Spleen (tissue), 11 donors: Measurements from ENCODE around the gene MEIS2. TPM values are rescaled to one million over a fixed set of nuclear protein-coding genes. Genes with fewer than 3 reads are reported as not detected.

Experiments used
- DNase-seq: peaks from one replicate; pipeline ENCODE4 v3.0.0-alpha.2; 2020
- H3K27ac ChIP-seq, 8 donors: fragments of 200-600 bp; sonication (generic) in 7 of 8; 1 replicate in 4 of 8; 2 replicates in 4 of 8; pipeline versions ENCODE4 v1.5.0 to v1.8.0; 2016 to 2021; ENCODE audit warnings: inconsistent platforms in 4 of 8, mild to moderate bottlenecking in 4 of 8, moderate library complexity in 1 of 8
- H3K27me3 ChIP-seq, 7 donors: fragments of 200-600 bp; sonication (generic) in 6 of 7; replicated peaks in 1 of 7; 1 replicate in 4 of 7; 2 replicates in 3 of 7; pipeline versions ENCODE4 v1.5.0 to v1.8.0; 2016 to 2021; ENCODE audit warnings: inconsistent platforms in 3 of 7, mild to moderate bottlenecking in 1 of 7
- H3K36me3 ChIP-seq, 6 donors: fragments of 200-600 bp; sonication (generic) in 5 of 6; 1 replicate in 4 of 6; 2 replicates in 2 of 6; pipeline versions ENCODE4 v1.5.0 to v1.8.0; 2016 to 2021; ENCODE audit warnings: inconsistent platforms in 2 of 6
- H3K4me1 ChIP-seq, 6 donors: fragments of 200-600 bp; sonication (generic) in 5 of 6; 1 replicate in 3 of 6; 2 replicates in 3 of 6; pipeline versions ENCODE4 v1.5.0 to v1.8.0; 2016 to 2021; ENCODE audit warnings: inconsistent platforms in 3 of 6
- H3K4me3 ChIP-seq, 8 donors: fragments of 200-600 bp; sonication (generic) in 7 of 8; 1 replicate in 4 of 8; 2 replicates in 4 of 8; pipeline versions ENCODE4 v1.5.0 to v1.8.0; 2016 to 2021; ENCODE audit warnings: inconsistent platforms in 4 of 8, mild to moderate bottlenecking in 4 of 8, moderate library complexity in 2 of 8
- H3K9me3 ChIP-seq, 8 donors: fragments of 200-600 bp; sonication (generic) in 7 of 8; 1 replicate in 4 of 8; 2 replicates in 4 of 8; pipeline versions ENCODE4 v1.5.0 to v1.8.0; 2016 to 2021; ENCODE audit warnings: inconsistent platforms in 4 of 8
- CTCF ChIP-seq, 11 experiments: fragments of 200-600 bp in 7 of 11; fragments of 450-650 bp in 4 of 11; sonication (generic) in 4 of 11; IDR thresholded peaks in 8 of 11; conservative IDR thresholded peaks in 3 of 11; 1 replicate in 7 of 11; 2 replicates in 4 of 11; pipeline versions ENCODE4 v1.4.0 to v1.8.0; 2016 to 2021; ENCODE audit warnings: antibody characterized with exemption in 11 of 11, inconsistent platforms in 4 of 11, mild to moderate bottlenecking in 1 of 11
- POLR2A ChIP-seq, 3 donors: fragments of 450-650 bp; IDR thresholded peaks; one replicate each; pipeline ENCODE4 v1.5.1; 2017; ENCODE audit warnings: antibody characterized with exemption in 3 of 3, mild to moderate bottlenecking in 1 of 3
- POLR2AphosphoS5 ChIP-seq, 3 donors: sonication (generic); formaldehyde crosslinking; IDR thresholded peaks; one replicate each; pipeline ENCODE4 v1.5.1; 2017; ENCODE audit warnings: antibody characterized with exemption in 3 of 3
- WGBS, 5 donors: extraction: QIAGEN DNeasy Blood & Tissue Kit in 3 of 5; methylation state at CpG; one replicate each; pipeline versions ENCODE4 v1.1.5 to v1.1.7; 2013 to 2018; 5-methylcytosine and 5-hydroxymethylcytosine counted together
- intact Hi-C: fragments of 100-400 bp; cut with DNase I; formaldehyde crosslinking; loops from one replicate; pipeline ENCODE4 v1.15.0; 2023; ENCODE audit warnings: low total_unique reads
- polyA plus RNA-seq, 3 donors: library from polyadenylated mRNA; stranded (reverse); fragments of 200-250 nt; gene quantifications; one replicate each; pipeline ENCODE4 v1.2.1, GENCODE V29; 2013
- total RNA-seq, 7 donors: library from RNA; depleted of rRNA in 3 of 7; stranded (reverse); fragments of >200 nt in 3 of 7; fragmentation: NEBNext Ultra II Directional in 4 of 7; extraction: Animal tissue kit (Norgen Biotek cat#: 25700) in 4 of 7; gene quantifications; one replicate each; pipeline versions ENCODE4 v1.1.0 to v1.2.1, GENCODE V29; 2016 to 2021
- donor health status: healthy with polysubstance abuse.
- donor health status: DM: no; HTN: no; CAD: no; lungs with moderate emphysema.
- donor health status: DM: no; HTN: no; CAD: no.
- donor health status: Bipolar disorder and iron deficiency.
- donor health status: healthy.
- donor health status: DM: no; HTN: no; CAD: no.
- donor health status: DM: yes; HTN: yes; CAD: no.

MEIS2 gene
- total and polyA plus RNA-seq, 10 donors: 2.6 to 57.2 (median 23.5) TPM

DNA sequence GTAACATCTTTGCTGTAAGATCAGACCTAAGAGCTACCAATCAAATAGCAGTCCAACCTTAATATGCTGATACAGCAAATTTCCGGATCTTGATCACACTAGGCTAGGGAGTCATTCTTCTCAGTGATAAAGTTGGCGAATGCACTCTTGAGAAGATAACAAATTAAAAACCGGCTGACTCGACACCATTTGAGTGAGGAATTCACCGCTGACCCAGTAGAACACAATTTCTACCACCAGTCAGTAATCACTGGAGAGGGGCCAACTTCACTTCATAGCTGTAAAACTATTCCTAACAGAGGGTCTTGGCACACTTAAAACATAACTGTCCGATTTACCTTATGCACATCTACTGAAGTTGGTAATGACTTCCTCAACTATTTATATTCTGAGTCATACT lies 47.2 kb downstream of the MEIS2 start:
- no peak overlapping the region for H3K4me3 ChIP-seq
- no peaks in the 10 kb centered on the region for H3K27me3 ChIP-seq
- no peak overlapping the region for H3K27ac ChIP-seq
- 80 to 82% (median 82%) methylated on average over 6 of the region's 6 CpGs for WGBS, 5 donors
- no peak for TF ChIP-seq POLR2A (IDR thresholded peaks at IDR 0.05)
- TF ChIP-seq CTCF (IDR thresholded peaks at IDR 0.05 in 8 of 11, conservative IDR thresholded peaks at IDR 0.05 in 3 of 11): no peak
- TF ChIP-seq POLR2AphosphoS5 (IDR thresholded peaks at IDR 0.05): no peak
- no peaks in the 10 kb centered on the region for H3K4me1 ChIP-seq
- H3K9me3 ChIP-seq: no peaks in the 10 kb centered on the region
- intact Hi-C loops: no loop called here
- no peak for DNase-seq
- H3K36me3 ChIP-seq: no peaks in the 10 kb centered on the region

DNA sequence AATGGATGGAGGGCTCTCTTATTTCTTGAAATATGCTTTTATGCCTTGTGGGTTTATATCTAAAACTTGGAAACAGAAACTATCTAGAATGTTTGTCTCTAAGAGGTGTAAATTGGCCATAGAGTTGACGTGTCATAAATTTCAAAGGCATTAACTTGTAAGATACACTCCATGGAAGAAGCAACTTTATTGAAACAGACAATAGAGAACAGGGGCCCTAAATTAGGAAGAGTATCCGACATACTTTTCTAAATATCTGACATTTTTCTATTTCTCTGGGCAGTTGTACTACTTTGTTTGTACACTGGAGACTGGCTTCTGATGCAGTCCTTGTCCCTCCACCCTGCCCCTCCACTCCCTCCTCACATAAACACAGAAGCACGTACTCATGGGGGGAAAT lies 50.0 kb downstream of the MEIS2 start:
- Histone ChIP-seq H3K27me3 (no peaks in the 10 kb centered on the region), H3K27ac (no peak overlapping the region), H3K36me3 (no peaks in the 10 kb centered on the region), H3K4me3 (no peak overlapping the region), H3K4me1 (no peaks in the 10 kb centered on the region), H3K9me3 (no peaks in the 10 kb centered on the region)
- intact Hi-C loops: no loop called here
- TF ChIP-seq POLR2AphosphoS5 (IDR thresholded peaks at IDR 0.05) (no peak), CTCF (IDR thresholded peaks at IDR 0.05 in 8 of 11, conservative IDR thresholded peaks at IDR 0.05 in 3 of 11) (no peak), POLR2A (IDR thresholded peaks at IDR 0.05) (no peak)
- WGBS, 5 donors: 80 to 91% (median 87%) methylated on average over 3 of the region's 3 CpGs
- no peak for DNase-seq

- no peak for DNase-seq
- Histone ChIP-seq H3K27ac (no peak overlapping the region), H3K9me3 (no peaks in the 10 kb centered on the region), H3K4me1 (no peaks in the 10 kb centered on the region), H3K36me3 (no peaks in the 10 kb centered on the region), H3K27me3 (no peaks in the 10 kb centered on the region), H3K4me3 (no peak overlapping the region)
- intact Hi-C loops: no loop called here
- no peak for TF ChIP-seq CTCF (IDR thresholded peaks at IDR 0.05 in 8 of 11, conservative IDR thresholded peaks at IDR 0.05 in 3 of 11)
- TF ChIP-seq POLR2AphosphoS5 (IDR thresholded peaks at IDR 0.05): no peak
- no peak for TF ChIP-seq POLR2A (IDR thresholded peaks at IDR 0.05)
These were observed 53.3 kb downstream of the MEIS2 start for GRCh38 chr15:37046876-37047614.

GRCh38 chr15:37045859-37046740 lies 54.2 kb downstream of the MEIS2 start:
- no peaks in the 10 kb centered on the region for H3K27me3 ChIP-seq
- TF ChIP-seq POLR2A (IDR thresholded peaks at IDR 0.05) (no peak), CTCF (IDR thresholded peaks at IDR 0.05 in 8 of 11, conservative IDR thresholded peaks at IDR 0.05 in 3 of 11) (no peak), POLR2AphosphoS5 (IDR thresholded peaks at IDR 0.05) (no peak)
- no peak overlapping the region for H3K4me3 ChIP-seq
- DNase-seq: no peak
- intact Hi-C loops: no loop called here
- WGBS, 5 donors: 74 to 81% (median 77%) methylated on average over 12 of the region's 12 CpGs
- H3K36me3 ChIP-seq: no peaks in the 10 kb centered on the region
- no peaks in the 10 kb centered on the region for H3K4me1 ChIP-seq
- H3K9me3 ChIP-seq: no peaks in the 10 kb centered on the region
- H3K27ac ChIP-seq: no peak overlapping the region
